ENCODE measurements around the gene ZYG11A. TPM values are rescaled to one million over a fixed set of nuclear protein-coding genes. Genes with fewer than 3 reads are reported as not detected.

ZYG11A gene
- total and polyA plus RNA-seq, 2 of the 13 experiments (the other 11 are each of a cell fraction or from before 2014, with no cell fraction given) = not detected

GRCh38 chr1:52906135-52906603 is 63.6 kb downstream of the ZYG11A start:
- ATAC-seq (peak; percentile 21; the same call in 2 of the 3 replicates), FAIRE-seq (peak; percentile 40), DNase-seq (ENCODE audit: low spot score) (no peak)
- no peak overlapping the region for H3K27ac ChIP-seq (ENCODE audit: extremely low read length, insufficient read depth, low read length)
- no peaks in the 10 kb centered on the region for H4K20me1 ChIP-seq (ENCODE audit: insufficient read depth, low read length)
- H2AFZ ChIP-seq (ENCODE audit: low read length) = no peak overlapping the region
- no peak overlapping the region for H3K9ac ChIP-seq (ENCODE audit: insufficient read depth, low read depth, low read length)
- TF ChIP-seq BCL3 (CRISPR knock-in tag; IDR thresholded peaks at IDR 0.05) (no peak), ZNF564 (CRISPR knock-in tag; IDR thresholded peaks at IDR 0.05) (no peak), THAP8 (CRISPR knock-in tag; IDR thresholded peaks at IDR 0.05; ENCODE audit: borderline replicate concordance) (no peak), KLF16 (CRISPR knock-in tag; IDR thresholded peaks at IDR 0.05) (no peak), PRDM15 (CRISPR knock-in tag; IDR thresholded peaks at IDR 0.05) (no peak), NPAS2 (CRISPR knock-in tag; IDR thresholded peaks at IDR 0.05; ENCODE audit: borderline replicate concordance) (no peak), ZSCAN29 (CRISPR knock-in tag; conservative IDR thresholded peaks at IDR 0.05) (no peak), TCF7 (IDR thresholded peaks at IDR 0.05; ENCODE audit: low read depth) (no peak), TP53 (CRISPR knock-in tag; conservative IDR thresholded peaks at IDR 0.05) (no peak), ZNF121 (CRISPR knock-in tag; IDR thresholded peaks at IDR 0.05) (no peak), ZBTB3 (CRISPR knock-in tag; IDR thresholded peaks at IDR 0.05; ENCODE audit: borderline replicate concordance, low read depth) (no peak), ERF (CRISPR knock-in tag; IDR thresholded peaks at IDR 0.05) (no peak), ZNF510 (CRISPR knock-in tag; IDR thresholded peaks at IDR 0.05; ENCODE audit: low read depth) (no peak), MAZ (IDR thresholded peaks at IDR 0.05; ENCODE audit: borderline replicate concordance, low read depth, low read length) (no peak), MAZ (CRISPR knock-in tag; IDR thresholded peaks at IDR 0.05; ENCODE audit: low read depth) (no peak)
- no peak overlapping the region for H3K4me3 ChIP-seq (replicated peaks in 1 of 3; ENCODE audit: insufficient read depth in 1 of 3, low read depth in 2 of 3, low read length in 3 of 3)
- 65% methylated on average over 4 of the region's 6 CpGs for WGBS (ENCODE audit: low lambda C conversion rate)
- H3K4me1 ChIP-seq (ENCODE audit: insufficient read depth, low read length) = peaks cover 18% of the 10 kb centered on the region
- H3K9me3 ChIP-seq (ENCODE audit: low read length) = no peaks in the 10 kb centered on the region
- ChIA-PET CTCF (ENCODE audit: low intra/inter-chr PET ratio, low total read pairs) (interaction anchor here (1.8 kb wide), 1 partner anchor 63 kb away, joined by 12 read pairs; no protein-coding TSS in a partner anchor), POLR2A (interaction anchor here (1.2 kb wide), 1 partner anchor 16 kb away, joined by 3 read pairs; the partner anchor contains the start of gene ECHDC2)
- in situ Hi-C loops (cut with HindIII; ENCODE audit: extremely low pct_ligation_motif_present, low pct_unique_long_range_greater_than_20kb) = no loop called here
- intact Hi-C loops (cut with micrococcal nuclease; ENCODE audit: unreplicated experiment) = no loop called here
- H3K4me2 ChIP-seq (ENCODE audit: low read depth, low read length) = no peak overlapping the region
- no peaks in the 10 kb centered on the region for H3K27me3 ChIP-seq (ENCODE audit: control insufficient read depth in 1 of 2, insufficient read depth in 2 of 2, low read length in 2 of 2)
- no peaks in the 10 kb centered on the region for H3K79me2 ChIP-seq (ENCODE audit: insufficient read depth, low read length)
- BruUV-seq (replicated peaks) = no TSS peak
- H3K36me3 ChIP-seq (replicated peaks in 1 of 2; ENCODE audit: control insufficient read depth in 1 of 2, insufficient read depth in 2 of 2, low read length in 2 of 2) = peaks cover 4 to 6% of the 10 kb centered on the region in 2 experiments; a peak in 3 of 5 replicates

Measured in HepG2 (cell line).